ENCODE results near the gene ZSCAN21. TPM values are rescaled to one million over a fixed set of nuclear protein-coding genes. Genes with fewer than 3 reads are reported as not detected.

Gene ZSCAN21
- total and polyA plus RNA-seq, 12 donors = 10.0 to 22.7 (median 13.6) TPM

GRCh38 chr7:100071018-100071723 is 21.6 kb downstream of the ZSCAN21 start:
- Histone ChIP-seq H3K27ac (no peak overlapping the region), H3K4me3 (no peak overlapping the region), H3K36me3 (replicated peaks in 1 of 2) (peaks cover 0 to 71% of the 10 kb centered on the region in 2 donors), H3K27me3 (no peaks in the 10 kb centered on the region), H3K4me1 (replicated peaks in 1 of 2) (peaks cover 2 to 5% of the 10 kb centered on the region in 2 donors), H3K9me3 (replicated peaks in 1 of 3) (peaks cover 0 to 19% (median 0%) of the 10 kb centered on the region in 3 donors)
- TF ChIP-seq POLR2A (IDR thresholded peaks at IDR 0.05) (no peak), CTCF (IDR thresholded peaks at IDR 0.05) (no peak)
- 94 to 99% (median 98%) methylated on average over 11 of the region's 11 CpGs for WGBS, 4 donors
- intact Hi-C loops (cut with DNase I) = no loop called here
- DNase-seq = no peak

- Histone ChIP-seq H3K36me3 (replicated peaks in 1 of 2) (peaks cover 0 to 84% of the 10 kb centered on the region in 2 donors), H3K9me3 (replicated peaks in 1 of 3) (peaks cover 0 to 19% (median 0%) of the 10 kb centered on the region in 3 donors), H3K4me3 (no peak overlapping the region), H3K27me3 (no peaks in the 10 kb centered on the region), H3K4me1 (replicated peaks in 1 of 2) (no peaks in the 10 kb centered on the region), H3K27ac (no peak overlapping the region)
- TF ChIP-seq POLR2A (IDR thresholded peaks at IDR 0.05) (no peak), CTCF (IDR thresholded peaks at IDR 0.05) (no peak)
- intact Hi-C loops (cut with DNase I) = no loop called here
- DNase-seq = no peak
- 94 to 98% (median 97%) methylated on average over 10 of the region's 10 CpGs for WGBS, 4 donors
These were observed 22.9 kb downstream of the ZSCAN21 start for GRCh38 chr7:100072462-100072861.

GRCh38 chr7:100074841-100075240 is 25.3 kb downstream of the ZSCAN21 start:
- WGBS, 4 donors = 84 to 96% (median 95%) methylated on average over 7 of the region's 7 CpGs
- intact Hi-C loops (cut with DNase I) = no loop called here
- no peak overlapping the region for H3K4me3 ChIP-seq
- H3K27ac ChIP-seq = no peak overlapping the region
- no peaks in the 10 kb centered on the region for H3K27me3 ChIP-seq
- peaks cover 0 to 5% of the 10 kb centered on the region in 2 donors for H3K4me1 ChIP-seq (replicated peaks in 1 of 2)
- peaks cover 0 to 84% of the 10 kb centered on the region in 2 donors for H3K36me3 ChIP-seq (replicated peaks in 1 of 2)
- TF ChIP-seq CTCF (IDR thresholded peaks at IDR 0.05) (no peak), POLR2A (IDR thresholded peaks at IDR 0.05) (no peak)
- peaks cover 0 to 19% (median 0%) of the 10 kb centered on the region in 3 donors for H3K9me3 ChIP-seq (replicated peaks in 1 of 3)
- no peak for DNase-seq

- TF ChIP-seq POLR2A (IDR thresholded peaks at IDR 0.05) = no peak
- no peak for TF ChIP-seq CTCF (IDR thresholded peaks at IDR 0.05)
- intact Hi-C loops (cut with DNase I) = no loop called here
- Histone ChIP-seq H3K9me3 (replicated peaks in 1 of 3) (peaks cover 0 to 19% (median 0%) of the 10 kb centered on the region in 3 donors), H3K4me1 (replicated peaks in 1 of 2) (peaks cover 3 to 11% of the 10 kb centered on the region in 2 donors), H3K27ac (no peak overlapping the region), H3K27me3 (no peaks in the 10 kb centered on the region), H3K4me3 (no peak overlapping the region), H3K36me3 (replicated peaks in 1 of 2) (peaks cover 0 to 78% of the 10 kb centered on the region in 2 donors)
- WGBS, 4 donors = 86 to 98% (median 94%) methylated on average over 6 of the region's 6 CpGs
- no peak for DNase-seq
These were observed 25.8 kb downstream of the ZSCAN21 start for GRCh38 chr7:100075418-100075817.
